Endothelial cell of umbilical vein (primary cell): ENCODE results near the gene PRPF19. TPM values are rescaled to one million over a fixed set of nuclear protein-coding genes. Genes with fewer than 3 reads are reported as not detected.

Source experiments
- BruUV-seq: library from RNA; stranded (reverse); fragments of 400-500 nt; replicated peaks from 2 replicates; lab custom pipeline; 2021; lab: Mats Ljungman, UMichigan
- CTCF ChIA-PET: fragments of 300-600, 350-600 bp; sonication (Branson Sonifier 250); formaldehyde crosslinking; loops from one replicate; lab custom pipeline; 2021; ENCODE audit warnings: antibody characterized with exemption, inconsistent platforms; lab: Charles Lee
- POLR2A ChIA-PET: fragments of 300-600, 350-600 bp; sonication (Branson Sonifier 250); formaldehyde crosslinking; loops from one replicate; lab custom pipeline; 2021; ENCODE audit warnings: antibody characterized with exemption, inconsistent platforms; lab: Charles Lee
- DNase-seq: peaks from one replicate; pipeline ENCODE4 v3.0.0-alpha.2; 2011; ENCODE audit warnings: low read depth, low spot score
- FAIRE-seq: peaks from 2 replicates; lab custom pipeline; 2011; peaks lifted over from hg19 to GRCh38; lab: Jason Lieb, UNC
- H2AFZ ChIP-seq: 2 replicates; pipeline ENCODE4 v1.6.0; 2012; ENCODE audit warnings: low read depth, low read length, control low read depth, inconsistent platforms
- H3K27ac ChIP-seq: 2 replicates; pipeline ENCODE4 v1.5.1; 2011; ENCODE audit warnings: low read depth, mild to moderate bottlenecking, control low read depth, low read length, moderate library complexity; ENCODE audit not compliant: insufficient read depth
- H3K27me3 ChIP-seq, 2 experiments: 2 replicates each; pipeline versions ENCODE4 v1.6.0 to v1.6.1; 2011; ENCODE audit warnings: low read length in 2 of 2, mixed read lengths in 1 of 2; ENCODE audit not compliant: control insufficient read depth in 2 of 2, insufficient read depth in 2 of 2
- H3K36me3 ChIP-seq, 2 experiments: 2 replicates in 1 of 2; 3 replicates in 1 of 2; pipeline ENCODE4 v1.5.1; 2011; ENCODE audit warnings: low read length in 2 of 2, mild to moderate bottlenecking in 1 of 2, moderate library complexity in 1 of 2; ENCODE audit not compliant: control insufficient read depth in 2 of 2, insufficient read depth in 2 of 2; ENCODE audit errors: extremely low read depth in 1 of 2
- H3K4me1 ChIP-seq: 3 replicates; pipeline ENCODE4 v1.5.1; 2011; ENCODE audit warnings: mild to moderate bottlenecking, low read length; ENCODE audit not compliant: control insufficient read depth, insufficient read depth; ENCODE audit errors: extremely low read depth
- H3K4me2 ChIP-seq: 2 replicates; pipeline ENCODE4 v1.6.1; 2011; ENCODE audit warnings: low read length, control low read depth, mixed read lengths; ENCODE audit not compliant: insufficient read depth
- H3K4me3 ChIP-seq, 3 experiments: fragments of 200-600 bp in 1 of 3; sonication (generic), shearing (Covaris generic) in 1 of 3; replicated peaks in 1 of 3; 2 replicates each; pipeline ENCODE4 v1.5.1; 2011 to 2016; ENCODE audit warnings: control low read depth in 3 of 3, low read length in 3 of 3, mild to moderate bottlenecking in 2 of 3, inconsistent platforms in 1 of 3, low read depth in 1 of 3, moderate library complexity in 1 of 3; ENCODE audit not compliant: insufficient read depth in 1 of 3
- H3K79me2 ChIP-seq: 2 replicates; pipeline ENCODE4 v1.6.0; 2012; ENCODE audit warnings: low read length, inconsistent platforms; ENCODE audit not compliant: control insufficient read depth, insufficient read depth
- H3K9ac ChIP-seq: replicated peaks from 2 replicates; pipeline ENCODE3; 2011; ENCODE audit warnings: low read length, control low read depth; ENCODE audit not compliant: insufficient read depth; ENCODE audit errors: extremely low read depth
- H3K9me1 ChIP-seq: replicated peaks from 3 replicates; pipeline ENCODE4 v1.6.0; 2011; ENCODE audit warnings: mild to moderate bottlenecking, low read length; ENCODE audit not compliant: control insufficient read depth, insufficient read depth; ENCODE audit errors: extremely low read depth
- H3K9me3 ChIP-seq: replicated peaks from 2 replicates; pipeline ENCODE4 v1.5.1; 2012; ENCODE audit warnings: low read length, inconsistent platforms; ENCODE audit not compliant: control insufficient read depth, insufficient read depth
- H4K20me1 ChIP-seq: replicated peaks from 2 replicates; pipeline ENCODE3; 2011; ENCODE audit warnings: mild to moderate bottlenecking, low read length; ENCODE audit not compliant: control insufficient read depth, insufficient read depth; ENCODE audit errors: extremely low read depth
- EZH2 ChIP-seq: IDR thresholded peaks from 2 replicates; pipeline ENCODE4 v1.6.1; 2012; ENCODE audit warnings: borderline replicate concordance, low read depth, mild to moderate bottlenecking, moderate library complexity, low read length, inconsistent platforms; ENCODE audit not compliant: severe bottlenecking
- FOS ChIP-seq: IDR thresholded peaks from 2 replicates; pipeline ENCODE4 v1.6.1; 2011; ENCODE audit warnings: mild to moderate bottlenecking, low read length, moderate library complexity, borderline replicate concordance; ENCODE audit not compliant: insufficient read depth
- GATA2 ChIP-seq: IDR thresholded peaks from 2 replicates; pipeline ENCODE4 v1.7.0; 2011; ENCODE audit warnings: low read depth, mild to moderate bottlenecking, moderate library complexity, mixed read lengths, low read length; ENCODE audit not compliant: insufficient read length, insufficient read depth
- JUN ChIP-seq: IDR thresholded peaks from 2 replicates; pipeline ENCODE4 v1.6.1; 2011; ENCODE audit warnings: borderline replicate concordance, low read depth; ENCODE audit not compliant: insufficient read length, insufficient read depth
- MYC ChIP-seq: IDR thresholded peaks from one replicate; pipeline ENCODE4 v1.6.1; 2011; ENCODE audit warnings: mild to moderate bottlenecking, low read depth, low read length
- POLR2A ChIP-seq: IDR thresholded peaks from 2 replicates; pipeline ENCODE4 v1.6.1; 2012; ENCODE audit warnings: low read depth, mild to moderate bottlenecking, control low read depth, low read length
- POLR2AphosphoS5 ChIP-seq: IDR thresholded peaks from 2 replicates; pipeline ENCODE4 v1.6.1; 2012; ENCODE audit warnings: low read depth, mild to moderate bottlenecking, control low read depth, low read length, moderate library complexity; ENCODE audit not compliant: insufficient read depth
- dilution Hi-C: fragments of 300-500 bp; cut with MboI; formaldehyde crosslinking; loops from one replicate; pipeline ENCODE4 v1.15.0; 2019; ENCODE audit warnings: low sequenced_read_pairs; ENCODE audit not compliant: extremely low pct_ligation_motif_present
- intact Hi-C: fragments of 100-400 bp; cut with micrococcal nuclease; formaldehyde crosslinking; loops from one replicate; pipeline ENCODE4 v1.10.0; 2022
- polyA plus RNA-seq, 4 experiments: library from polyadenylated mRNA; depleted of rRNA in 3 of 4; stranded (reverse) in 3 of 4; unstranded in 1 of 4; fragments of >200 nt; gene quantifications; 2 replicates each; pipeline versions ENCODE4 v1.2.1 to v1.2.3, GENCODE V29; 2011 to 2012; ENCODE audit warnings: missing spikeins in 1 of 4
- total RNA-seq: library from RNA; stranded (reverse); gene quantifications from 2 replicates; pipeline ENCODE4 v1.2.3, GENCODE V29; 2021
- TF ChIP-seq, protein P1 (sequence below): IDR thresholded peaks from 2 replicates; pipeline ENCODE4 v1.6.1; 2011; ENCODE audit not compliant: insufficient read depth, insufficient read length
- TF ChIP-seq, protein P2 (sequence below), 2 donors: IDR thresholded peaks; 1 replicate in 1 of 2; 2 replicates in 1 of 2; pipeline ENCODE4 v1.5.1; 2011; ENCODE audit warnings: low read length in 2 of 2, mild to moderate bottlenecking in 2 of 2, moderate library complexity in 2 of 2, control low read depth in 1 of 2, inconsistent platforms in 1 of 2, low read depth in 1 of 2; ENCODE audit not compliant: insufficient read depth in 1 of 2; ENCODE audit errors: extremely low read depth in 1 of 2

Gene PRPF19
- total and polyA plus RNA-seq, 2 donors (not counting 3 experiments of a cell fraction or from before 2014, with no cell fraction given), result 97.1 to 126 TPM

DNA sequence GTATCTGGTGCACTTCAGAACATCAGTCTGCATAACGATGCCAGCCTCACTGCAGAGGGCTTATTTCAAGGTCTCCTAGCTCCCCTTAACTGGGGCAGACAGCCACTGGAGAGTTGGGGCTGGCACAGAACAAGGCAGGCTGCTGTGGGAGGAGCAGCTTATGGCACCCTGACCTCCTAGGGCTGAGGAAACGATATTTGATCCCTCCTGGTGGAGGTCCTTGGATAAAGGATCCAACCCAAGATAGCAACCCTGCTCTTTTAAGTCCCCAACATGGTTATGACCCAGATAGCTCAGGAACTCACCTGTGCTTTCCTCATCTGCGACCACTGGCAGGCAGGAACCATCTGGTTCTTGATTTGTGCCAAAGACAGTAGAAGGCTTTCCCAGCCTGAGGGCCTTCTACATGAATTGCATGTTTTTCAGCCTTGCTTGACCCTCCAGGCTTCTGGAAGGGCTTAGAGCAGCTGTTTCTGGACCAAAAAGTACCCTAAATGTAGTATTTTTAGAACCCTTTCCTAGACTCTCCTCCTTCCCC lies 10.4 kb upstream of the PRPF19 start:
- Histone ChIP-seq H3K9me1 (no peaks in the 10 kb centered on the region), H3K79me2 (peaks cover 51% of the 10 kb centered on the region), H3K27ac (no peak overlapping the region), H2AFZ (no peak overlapping the region), H3K9ac (no peak overlapping the region), H3K4me2 (no peak overlapping the region), H3K4me3 (no peak overlapping the region), H3K9me3 (no peaks in the 10 kb centered on the region), H3K4me1 (peaks cover 40% of the 10 kb centered on the region), H3K36me3 (peaks cover 2 to 12% of the 10 kb centered on the region in 2 experiments), H4K20me1 (no peaks in the 10 kb centered on the region), H3K27me3 (no peaks in the 10 kb centered on the region)
- DNase-seq (no peak), FAIRE-seq (no peak)
- intact Hi-C loops, result loop anchor here (10.0 kb wide), 1 partner anchor 218 kb away; no protein-coding TSS in a partner anchor
- POLR2A ChIA-PET, result no interaction called here
- dilution Hi-C loops, result no loop called here
- CTCF ChIA-PET, result interaction anchor here (4.8 kb wide), 1 partner anchor 18 kb away, joined by 32 read pairs; no protein-coding TSS in a partner anchor
- no peak for TF ChIP-seq MYC
- TF ChIP-seq, protein P1, sequence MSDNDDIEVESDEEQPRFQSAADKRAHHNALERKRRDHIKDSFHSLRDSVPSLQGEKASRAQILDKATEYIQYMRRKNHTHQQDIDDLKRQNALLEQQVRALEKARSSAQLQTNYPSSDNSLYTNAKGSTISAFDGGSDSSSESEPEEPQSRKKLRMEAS, result no peak
- TF ChIP-seq GATA2, result no peak
- TF ChIP-seq EZH2, result no peak
- TF ChIP-seq, protein P2, sequence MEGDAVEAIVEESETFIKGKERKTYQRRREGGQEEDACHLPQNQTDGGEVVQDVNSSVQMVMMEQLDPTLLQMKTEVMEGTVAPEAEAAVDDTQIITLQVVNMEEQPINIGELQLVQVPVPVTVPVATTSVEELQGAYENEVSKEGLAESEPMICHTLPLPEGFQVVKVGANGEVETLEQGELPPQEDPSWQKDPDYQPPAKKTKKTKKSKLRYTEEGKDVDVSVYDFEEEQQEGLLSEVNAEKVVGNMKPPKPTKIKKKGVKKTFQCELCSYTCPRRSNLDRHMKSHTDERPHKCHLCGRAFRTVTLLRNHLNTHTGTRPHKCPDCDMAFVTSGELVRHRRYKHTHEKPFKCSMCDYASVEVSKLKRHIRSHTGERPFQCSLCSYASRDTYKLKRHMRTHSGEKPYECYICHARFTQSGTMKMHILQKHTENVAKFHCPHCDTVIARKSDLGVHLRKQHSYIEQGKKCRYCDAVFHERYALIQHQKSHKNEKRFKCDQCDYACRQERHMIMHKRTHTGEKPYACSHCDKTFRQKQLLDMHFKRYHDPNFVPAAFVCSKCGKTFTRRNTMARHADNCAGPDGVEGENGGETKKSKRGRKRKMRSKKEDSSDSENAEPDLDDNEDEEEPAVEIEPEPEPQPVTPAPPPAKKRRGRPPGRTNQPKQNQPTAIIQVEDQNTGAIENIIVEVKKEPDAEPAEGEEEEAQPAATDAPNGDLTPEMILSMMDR (IDR thresholded peaks at IDR 0.05; ENCODE audit: extremely low read depth in 1 of 2, insufficient read depth in 1 of 2, low read depth in 1 of 2, low read length in 2 of 2), result no peak
- no peak for TF ChIP-seq POLR2A
- TF ChIP-seq POLR2AphosphoS5, result no peak
- TF ChIP-seq JUN, result no peak
- no peak for TF ChIP-seq FOS
- no TSS peak for BruUV-seq
